Dermis microvascular lymphatic vessel endothelial cell (primary cell): ENCODE data around the gene EFEMP1. TPM values are rescaled to one million over a fixed set of nuclear protein-coding genes. Genes with fewer than 3 reads are reported as not detected.
"Not testable (repeated sequence)": the region's sequence is repeated elsewhere in the genome, so short reads cannot be mapped to it uniquely, and the experiment has no call there.

ENCODE experiments used
- DNase-seq, 2 donors: peaks; one replicate each; pipeline versions ENCODE4 v3.0.0 to v3.0.0-alpha.2; 2010; ENCODE audit warnings: low read depth in 2 of 2
- total RNA-seq: library from RNA; depleted of rRNA; stranded (reverse); fragments of >200 nt; gene quantifications from 2 replicates; pipeline ENCODE4 v1.2.1, GENCODE V29; 2014

The EFEMP1 gene
- total RNA-seq, 1 donor from 2014 or later, result 3,306 TPM

DNA sequence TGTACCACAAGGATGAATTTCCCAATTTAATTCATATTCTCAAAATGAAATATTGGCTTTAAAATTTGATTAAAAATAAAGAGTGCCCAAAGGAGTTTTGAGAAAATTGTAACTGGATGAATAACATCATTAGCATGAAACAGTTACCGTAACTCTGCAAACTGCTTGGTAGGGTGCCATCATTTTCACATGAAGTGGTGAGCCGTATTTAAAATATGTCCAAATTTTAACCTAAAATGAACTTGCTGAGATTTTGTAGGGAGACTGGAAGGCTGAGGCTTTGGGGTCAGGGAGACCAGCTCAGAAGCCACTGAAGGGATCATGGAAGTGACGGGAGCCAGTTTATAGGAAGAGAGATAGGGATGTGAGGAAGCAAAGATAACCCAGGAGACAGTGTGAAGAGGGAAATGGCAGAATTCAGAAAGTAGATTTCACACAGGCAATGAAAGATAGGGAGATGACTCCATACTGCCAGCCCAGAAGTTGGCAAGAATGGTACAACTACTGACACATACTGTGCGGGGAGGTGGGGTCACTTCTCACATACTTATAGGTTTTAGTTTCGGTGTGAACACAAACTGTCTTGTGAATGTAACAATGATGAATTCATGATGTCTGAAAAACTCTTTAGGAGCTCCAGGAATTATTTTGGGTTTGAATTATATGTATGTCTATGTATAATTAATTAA is 53.8 kb downstream of the EFEMP1 start:
- no peak for DNase-seq

DNA sequence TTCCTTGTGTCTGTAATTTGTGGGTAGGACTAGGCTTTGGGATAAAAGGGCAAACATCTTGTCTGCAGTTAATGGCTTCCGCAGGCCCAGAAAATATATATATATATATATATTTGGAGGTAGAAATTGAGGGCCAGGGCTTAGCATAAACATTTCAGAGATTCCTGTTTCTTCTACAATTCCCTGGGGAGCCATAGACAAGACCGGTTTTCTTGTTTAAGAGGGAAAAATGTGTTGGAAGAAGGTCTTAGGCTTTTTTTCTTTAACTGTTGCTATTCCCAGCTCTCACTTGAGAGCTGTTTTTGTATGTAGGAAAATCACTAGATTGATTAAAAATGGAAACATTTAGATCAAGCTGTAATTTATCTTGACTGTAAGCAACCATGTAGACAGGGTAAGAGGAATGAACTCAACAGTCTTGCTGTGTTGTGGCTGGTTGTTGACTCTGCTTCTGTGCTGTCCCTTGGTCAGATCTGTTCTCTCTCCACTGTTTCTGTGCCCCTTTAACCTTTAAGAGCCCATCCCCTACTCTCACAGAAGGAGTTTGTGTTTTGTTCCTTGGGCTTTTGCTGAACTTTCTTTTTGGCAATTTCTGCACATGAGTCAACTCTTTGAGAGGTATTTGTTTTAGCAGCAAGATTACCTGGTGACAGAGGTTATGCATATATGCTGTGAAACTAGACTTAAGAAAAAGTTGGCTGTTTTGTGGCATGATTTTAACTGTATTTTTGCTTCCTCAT is 58.3 kb downstream of the EFEMP1 start:
- DNase-seq, result no peak

DNA sequence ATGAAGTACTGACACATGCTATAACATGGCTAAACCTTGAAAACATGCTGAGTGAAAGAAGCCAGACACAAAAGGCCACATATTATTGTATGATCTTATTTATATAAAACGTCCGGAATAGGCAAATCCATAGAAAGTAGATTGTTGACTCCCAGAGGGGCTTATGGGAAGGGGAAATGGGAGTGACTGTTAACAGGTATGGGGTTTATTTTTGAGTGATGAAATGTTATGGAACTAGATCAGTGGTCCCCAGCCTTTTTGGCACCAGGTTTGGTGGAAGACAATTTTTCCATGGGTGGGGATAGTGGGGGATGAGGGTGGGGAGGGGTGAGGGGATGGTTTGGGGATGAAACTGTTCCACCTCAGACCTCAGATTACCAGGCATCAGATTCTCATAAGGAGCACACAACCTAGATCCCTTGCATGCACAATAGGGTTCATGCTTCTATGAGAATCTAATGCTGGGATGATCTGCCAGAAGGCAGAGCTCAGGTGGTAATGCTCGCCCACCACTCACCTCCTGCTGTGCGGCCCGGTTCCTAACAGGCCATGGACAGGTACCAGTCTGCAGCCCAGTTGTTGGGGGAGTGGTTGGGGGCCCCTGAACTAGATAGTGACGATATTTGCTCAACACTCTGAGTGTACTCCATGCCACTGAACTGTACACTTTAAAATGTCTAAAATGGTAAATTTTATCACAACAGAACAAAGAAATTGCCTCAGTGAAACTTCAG is 59.1 kb downstream of the EFEMP1 start:
- no peak for DNase-seq

DNA sequence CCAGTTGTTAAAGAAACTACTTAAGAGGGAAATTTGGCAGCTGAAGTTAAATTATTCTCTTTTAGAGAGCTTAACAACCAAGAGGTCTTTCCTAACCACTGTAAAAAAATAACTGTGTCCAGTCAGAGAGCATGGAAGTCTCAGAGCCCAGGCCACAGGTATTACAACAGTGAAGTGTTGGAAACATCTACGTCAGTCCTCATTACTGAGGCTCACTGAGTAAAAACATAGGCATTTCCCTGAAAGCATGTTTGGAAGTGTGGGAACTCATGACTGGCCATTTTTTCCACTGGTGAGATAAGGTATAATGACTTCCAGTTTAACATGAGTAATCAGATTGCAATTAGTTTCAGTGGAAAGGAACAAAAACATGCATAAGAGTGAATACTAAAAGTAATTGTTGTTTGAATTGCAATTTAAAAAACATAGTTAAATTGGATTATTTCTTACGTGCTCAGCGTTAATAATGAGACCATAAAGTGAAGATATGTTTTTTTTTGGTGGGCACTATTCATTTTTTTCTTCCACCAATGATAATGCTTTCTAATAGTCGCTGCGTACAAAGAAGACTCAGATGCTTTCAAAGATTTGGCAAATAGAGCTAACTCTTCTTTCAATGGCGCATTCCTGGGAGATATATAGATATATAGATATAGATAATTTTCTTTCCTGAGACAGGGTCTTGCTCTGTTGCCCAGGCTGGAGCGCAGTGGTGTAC is 60.8 kb downstream of the EFEMP1 start:
- peak; percentile 98 for DNase-seq

DNA sequence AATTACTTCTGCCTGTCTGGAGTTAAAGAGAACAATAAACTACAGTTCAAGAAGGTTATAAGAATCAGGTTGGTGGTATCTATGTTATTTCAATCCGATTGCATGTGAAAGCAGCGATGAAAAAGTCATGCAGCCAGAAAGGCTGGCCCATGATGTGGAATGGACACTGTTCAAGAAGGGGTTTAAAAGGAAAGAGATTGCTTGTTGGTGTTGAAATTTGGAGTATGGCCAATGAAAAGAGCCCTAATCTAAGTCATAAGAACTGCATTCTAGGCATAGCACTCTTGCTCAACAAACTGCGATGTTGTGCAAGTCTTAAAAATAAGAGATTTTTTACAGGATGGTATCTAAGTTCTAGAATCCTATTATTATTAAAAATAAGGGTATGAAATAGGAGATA is 61.3 kb downstream of the EFEMP1 start:
- peak; percentile 66 to 78 for DNase-seq

DNA sequence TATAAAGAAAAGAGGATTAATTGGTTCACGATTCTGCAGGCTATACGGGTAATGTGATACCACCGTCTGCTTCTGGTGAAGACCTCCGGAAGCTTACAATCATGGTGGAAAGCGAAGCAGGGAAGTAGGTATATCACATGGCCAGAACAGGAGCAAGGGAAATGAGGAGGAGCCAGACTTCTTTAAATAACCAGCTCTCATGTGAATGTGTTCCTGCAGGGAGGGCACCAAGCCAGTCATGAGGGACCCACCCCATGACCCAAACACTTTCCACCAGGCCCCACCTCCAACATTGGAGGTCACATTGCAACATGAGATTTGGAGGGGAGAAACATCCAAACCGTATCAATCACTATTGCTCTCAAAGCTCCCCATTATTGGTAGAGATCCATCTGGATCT is 61.8 kb downstream of the EFEMP1 start:
- DNase-seq, result peak; percentile 52 to 67

DNA sequence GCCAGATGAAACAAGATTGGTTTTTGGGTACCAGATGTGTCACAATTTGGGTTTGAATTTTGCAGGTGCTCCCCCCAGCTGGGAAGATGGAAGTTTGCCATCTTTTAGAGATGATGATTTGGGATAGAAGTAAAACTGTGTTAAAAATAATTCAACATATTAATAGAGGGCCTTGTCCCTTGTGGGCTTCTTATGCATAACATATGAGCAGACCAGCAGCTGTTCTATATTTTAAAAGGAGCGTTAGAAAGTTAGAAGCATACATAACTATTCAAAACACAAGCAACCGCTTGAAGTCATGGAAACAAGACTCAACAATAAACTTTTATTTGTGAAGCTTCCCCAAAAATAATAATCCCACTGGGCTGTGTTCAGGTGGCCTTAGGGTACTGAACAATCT is 62.8 kb downstream of the EFEMP1 start:
- DNase-seq, result peak in 1 of 2 donors; percentile 36

DNA sequence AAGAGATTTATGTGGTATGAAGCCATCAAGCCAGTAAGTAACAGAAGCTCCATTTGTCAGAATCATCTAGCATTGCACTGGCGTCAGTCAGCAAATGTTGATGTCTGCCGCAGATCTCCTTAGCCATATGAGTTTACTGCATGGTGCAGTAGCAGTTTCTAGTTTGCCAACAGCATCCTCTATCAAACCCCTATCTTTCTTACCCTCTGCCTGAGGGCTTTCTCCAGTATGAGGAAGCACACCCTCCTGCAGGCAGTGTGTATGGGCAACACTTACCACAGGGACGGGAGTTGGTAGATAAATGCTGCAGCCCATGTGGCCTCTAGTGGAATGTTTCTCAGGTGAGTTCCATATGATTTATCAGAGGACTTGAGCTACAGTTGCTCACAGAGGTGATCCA is 63.7 kb downstream of the EFEMP1 start:
- no peak for DNase-seq

DNA sequence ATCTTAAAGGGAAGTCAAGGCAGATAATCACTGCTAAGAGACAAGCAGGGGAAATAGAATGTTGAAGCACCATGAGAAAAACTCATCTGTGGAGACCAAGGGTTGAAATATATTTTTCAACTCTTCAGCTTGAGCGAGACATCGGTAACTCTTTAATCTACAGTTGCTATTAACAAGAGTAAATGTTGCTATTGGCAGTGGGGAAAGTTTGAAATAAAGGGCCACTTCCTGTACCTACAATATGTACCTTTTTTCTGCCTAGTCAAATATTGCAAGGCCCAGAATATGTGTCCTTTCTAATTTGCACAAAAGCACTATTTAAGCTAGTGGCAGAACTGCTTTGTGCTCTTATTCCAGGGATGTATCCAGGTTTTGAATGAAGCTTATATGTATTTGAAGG is 65.8 kb downstream of the EFEMP1 start:
- peak in 1 of 2 donors; percentile 32 for DNase-seq

DNA sequence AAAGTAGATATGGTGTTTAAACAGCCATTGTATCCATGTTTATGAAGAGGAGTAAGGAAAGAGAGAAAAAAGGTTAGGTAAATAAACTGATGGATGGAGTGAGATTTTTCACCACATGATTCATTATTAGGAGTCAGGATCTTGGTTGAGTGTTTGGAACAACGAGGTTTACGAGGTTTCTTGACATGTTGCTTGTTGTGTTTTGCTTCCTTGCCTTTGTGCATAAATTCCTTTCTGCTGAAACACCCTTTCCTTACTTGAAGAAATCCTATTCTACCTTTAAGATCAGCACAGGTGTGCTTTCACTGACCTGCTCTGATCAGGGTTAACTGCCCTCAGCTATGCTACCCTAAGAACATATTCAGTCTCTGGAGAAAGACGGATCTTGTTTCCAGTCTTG is 66.6 kb downstream of the EFEMP1 start:
- peak in 1 of 2 donors; percentile 34 for DNase-seq

DNA sequence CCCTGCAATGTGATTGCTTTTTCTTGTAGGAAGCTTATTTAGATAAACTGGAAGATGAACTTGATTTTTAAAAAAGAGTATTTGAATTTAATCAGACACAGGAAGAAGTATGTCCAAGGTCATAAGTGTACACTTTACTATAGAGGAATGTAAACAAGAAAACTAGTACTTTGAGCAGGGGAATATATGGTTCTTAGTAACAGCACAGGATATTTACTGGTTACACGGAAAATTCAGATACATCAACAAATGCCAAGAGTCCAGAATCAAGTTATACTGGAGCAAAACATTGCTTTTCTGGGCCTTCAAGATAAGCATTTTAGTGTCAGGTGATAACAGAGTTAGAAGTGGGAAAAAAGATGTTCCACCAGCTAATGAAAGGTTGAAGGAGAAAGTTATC is 75.5 kb downstream of the EFEMP1 start:
- DNase-seq, result no peak

DNA sequence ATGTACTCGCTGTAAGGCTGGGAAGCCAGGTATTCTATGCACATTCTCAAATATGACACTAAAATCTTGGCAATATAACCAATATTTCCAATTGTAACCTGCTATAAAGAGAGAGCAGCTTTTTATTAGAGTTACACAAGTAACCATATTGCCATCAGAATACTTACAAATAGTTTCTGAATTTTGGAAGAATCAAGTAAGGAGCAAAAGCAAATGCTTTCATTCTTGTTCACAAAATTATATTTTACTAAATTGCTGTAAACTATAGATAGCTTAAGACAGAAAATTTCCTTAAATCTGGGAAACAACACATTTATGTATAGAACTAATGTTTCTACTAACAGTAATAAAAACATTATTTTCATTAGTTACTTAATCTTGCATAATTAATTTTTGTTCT is 77.2 kb downstream of the EFEMP1 start:
- no peak for DNase-seq

DNA sequence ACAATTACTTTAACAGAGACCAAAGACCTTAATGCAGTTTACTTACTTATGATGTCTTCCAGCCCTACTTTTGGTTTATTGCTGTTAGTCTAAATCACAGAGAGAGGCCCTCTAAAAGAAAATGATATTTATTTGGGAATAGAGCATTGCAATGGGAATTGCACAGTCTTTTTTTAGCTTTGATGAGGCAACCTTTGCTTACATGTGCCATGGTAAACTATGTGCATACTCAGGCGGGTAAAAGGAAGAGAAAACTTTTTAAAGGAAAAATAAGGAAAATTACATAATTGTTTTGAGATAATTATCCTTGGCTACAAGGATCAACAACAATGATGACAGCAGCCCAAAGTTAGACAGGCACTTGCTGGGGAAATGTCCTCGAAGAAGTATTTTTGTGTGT is 78.6 kb downstream of the EFEMP1 start:
- no peak for DNase-seq

DNA sequence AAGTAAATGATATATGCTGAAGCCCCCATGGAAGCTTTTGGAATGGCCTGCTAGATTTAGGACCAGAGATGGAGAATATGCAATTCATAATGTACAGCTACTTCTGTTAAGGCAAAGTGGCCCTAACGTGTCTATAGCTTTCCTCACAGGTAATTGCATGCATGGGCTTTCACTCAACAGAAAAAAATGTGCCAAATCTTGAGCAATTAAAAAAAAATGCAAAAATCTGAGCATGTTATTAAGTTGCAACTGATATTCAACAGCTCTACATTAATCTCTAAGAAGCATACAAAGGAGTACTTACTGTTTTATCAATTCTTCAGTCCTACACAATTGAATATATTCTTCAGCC is 79.6 kb downstream of the EFEMP1 start:
- no peak for DNase-seq

DNA sequence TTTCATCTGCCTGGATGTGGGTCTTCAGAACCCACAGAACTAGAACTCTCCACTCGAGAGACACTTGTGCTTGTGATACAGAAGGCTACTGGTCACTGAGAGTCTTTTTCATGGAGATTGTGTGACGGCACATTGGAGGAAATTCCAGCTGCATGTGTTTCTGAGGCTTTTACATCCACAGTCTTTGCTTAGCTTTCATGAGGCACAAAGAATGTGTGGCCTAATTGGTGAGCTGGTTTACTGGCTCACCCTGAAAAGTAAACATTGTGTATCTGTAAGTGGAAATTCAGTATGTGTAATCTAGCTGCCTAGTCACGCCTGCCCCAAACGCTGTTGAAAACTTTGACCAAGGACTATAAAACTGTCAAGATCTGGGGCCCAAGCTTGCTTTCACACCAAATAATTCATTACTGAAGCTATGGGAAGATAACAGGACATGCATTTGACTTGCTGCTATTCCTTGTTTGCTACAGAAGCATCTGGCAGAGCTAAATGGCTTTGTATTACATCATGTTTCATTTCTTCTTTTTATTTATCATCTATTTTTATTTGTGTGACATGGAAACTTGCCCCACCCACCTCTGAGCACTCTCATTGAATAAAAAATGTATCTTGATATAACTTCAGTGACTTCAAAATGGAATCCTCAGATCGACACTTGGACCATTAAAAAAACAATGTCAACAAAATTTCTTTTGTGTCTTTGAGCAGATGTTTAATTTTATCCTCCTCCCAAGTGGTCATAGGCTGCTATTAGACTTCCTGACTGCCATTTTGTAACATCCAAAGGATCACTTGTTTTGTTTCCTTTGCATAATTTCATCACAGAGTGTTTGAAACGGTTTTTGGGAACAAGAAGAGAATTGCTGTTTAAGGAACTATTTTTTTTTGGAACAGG is 80.2 kb downstream of the EFEMP1 start:
- DNase-seq, result no peak

DNA sequence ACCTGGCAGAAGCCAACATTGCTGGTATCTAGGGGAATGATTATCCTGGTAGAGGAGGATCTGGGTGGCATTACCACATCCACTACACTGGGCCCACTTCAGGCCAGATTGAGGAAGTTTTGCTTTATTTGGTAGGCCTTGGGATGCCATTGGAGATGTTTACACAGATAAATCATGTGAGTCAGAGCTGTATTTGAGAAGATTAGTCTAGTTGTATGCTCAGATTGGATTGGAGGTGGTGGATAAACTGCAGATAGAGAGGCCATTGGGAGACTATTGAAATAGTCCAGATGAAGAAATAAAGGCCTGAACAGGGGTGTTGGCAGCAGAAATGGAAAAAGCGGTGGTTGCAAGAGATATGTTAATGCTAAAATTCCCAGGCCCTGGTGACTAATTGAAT is 81.5 kb downstream of the EFEMP1 start:
- DNase-seq, result no peak

DNA sequence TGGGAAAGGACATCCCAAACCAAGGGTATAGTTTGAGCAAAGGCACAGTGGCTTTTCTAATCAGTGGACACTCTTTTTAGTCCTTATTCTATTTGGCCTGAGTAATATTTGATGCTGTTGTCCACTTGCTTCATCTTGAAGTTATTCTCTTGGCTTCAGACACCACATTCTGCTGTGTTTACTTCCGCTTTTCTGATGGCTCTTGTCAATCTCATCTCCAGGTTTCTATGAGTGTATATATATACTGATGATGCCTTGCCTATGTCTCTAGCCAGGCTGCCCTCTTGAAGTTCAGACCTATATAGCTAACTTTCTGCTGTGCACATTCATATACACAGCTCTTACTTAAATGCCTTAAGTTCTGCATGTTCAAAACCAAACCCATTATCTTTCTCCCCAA is 83.1 kb downstream of the EFEMP1 start:
- no peak for DNase-seq

DNA sequence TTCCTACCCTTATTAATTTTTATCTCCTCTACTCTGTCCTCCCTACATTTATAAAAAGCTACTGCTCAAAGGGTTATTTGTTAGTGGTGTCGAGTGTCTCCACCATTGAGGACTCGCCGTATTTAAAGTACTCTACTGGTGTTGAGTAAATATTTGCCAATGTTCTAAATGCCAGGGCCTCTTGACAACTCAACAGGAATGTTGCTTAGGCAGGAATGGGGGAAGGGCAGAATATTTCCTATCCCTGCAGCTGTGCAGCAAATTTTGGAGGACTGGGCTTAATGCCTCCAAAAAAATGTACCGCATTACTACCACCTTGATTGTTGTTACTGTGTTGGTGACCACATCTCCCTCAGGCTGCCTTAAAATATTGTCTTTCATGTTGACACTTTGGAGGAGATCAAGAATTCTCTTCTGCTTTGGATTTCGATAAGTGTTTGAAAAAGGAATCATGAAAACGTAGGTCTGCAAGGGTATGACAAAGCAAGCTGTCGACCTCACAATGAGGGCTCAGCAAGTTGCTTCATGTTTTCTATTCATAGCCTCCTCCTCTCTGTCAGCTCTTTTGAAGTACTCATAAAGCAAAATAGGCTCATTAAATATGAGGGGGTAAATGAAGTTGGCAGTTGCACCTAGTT is 84.3 kb downstream of the EFEMP1 start:
- no peak for DNase-seq

DNA sequence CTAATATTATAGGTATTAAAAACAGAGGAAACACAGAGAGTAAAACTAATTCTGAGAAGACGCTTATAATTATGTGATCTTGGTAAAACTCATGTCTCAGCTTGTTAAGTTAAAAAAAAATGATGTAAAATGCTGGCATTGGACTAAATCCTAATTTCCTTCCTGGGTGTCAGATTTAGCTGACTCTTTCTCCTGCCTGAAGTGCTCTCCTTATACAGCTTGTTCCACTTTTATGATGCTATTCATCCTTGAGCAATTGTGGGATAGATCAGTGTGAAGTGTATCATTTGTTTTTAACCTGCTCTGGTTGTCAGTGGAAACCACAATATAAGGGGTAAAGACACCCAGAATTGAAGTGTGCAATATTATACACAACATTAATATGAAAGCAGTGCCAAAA is 84.9 kb downstream of the EFEMP1 start:
- no peak for DNase-seq

DNA sequence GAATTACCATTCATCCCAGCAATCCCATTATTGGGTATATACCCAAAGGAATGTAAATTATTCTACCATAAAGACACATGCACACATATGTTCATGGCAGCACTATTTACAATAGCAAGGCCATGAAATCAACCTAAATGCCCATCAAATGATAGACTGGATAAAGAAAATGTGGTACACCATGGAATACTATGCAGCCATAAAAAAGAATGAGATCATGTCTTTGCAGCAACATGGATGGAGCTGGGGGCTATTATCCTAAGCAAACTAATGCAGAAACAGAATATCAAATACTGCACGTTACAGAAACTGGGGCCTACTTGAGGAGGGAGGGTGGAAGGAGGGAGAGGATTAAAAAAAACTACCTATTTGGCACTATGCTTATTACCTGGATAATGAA is 85.5 kb downstream of the EFEMP1 start:
- DNase-seq, result not testable (repeated sequence)

DNA sequence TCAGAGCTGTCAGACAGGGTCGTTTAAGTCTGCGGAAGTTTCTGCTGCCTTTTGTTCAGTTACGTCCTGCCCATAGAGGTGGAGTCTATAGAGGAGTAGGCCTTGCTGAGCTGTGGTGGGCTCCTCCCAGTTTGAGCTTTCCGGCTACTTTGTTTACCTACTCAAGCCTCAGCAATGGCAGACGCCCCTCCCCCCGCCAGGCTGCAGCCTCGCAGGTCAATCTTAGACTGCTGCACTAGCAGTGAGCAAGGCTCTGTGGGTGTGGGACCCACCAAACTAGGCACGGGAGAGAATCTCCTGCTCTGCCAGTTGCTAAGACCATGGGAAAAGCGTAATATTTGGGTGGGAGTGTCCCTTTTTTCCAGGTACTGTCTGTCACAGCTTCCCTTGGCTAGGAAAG is 86.5 kb downstream of the EFEMP1 start:
- DNase-seq, result no peak
